GM23248 (cell line): ENCODE measurements around the gene DPH3.

ENCODE experiments used
- EZH2 ChIP-seq: fragments of 200-600 bp; sonication (generic); IDR thresholded peaks from 2 replicates; pipeline ENCODE4 v1.6.1; 2018; ENCODE audit warnings: antibody characterized with exemption, mild to moderate bottlenecking; ENCODE audit not compliant: insufficient read depth, poor library complexity, severe bottlenecking
- EZH2phosphoT487 ChIP-seq: fragments of 200-600 bp; sonication (generic); IDR thresholded peaks from 2 replicates; pipeline ENCODE4 v1.6.1; 2018; ENCODE audit warnings: antibody characterized with exemption, moderate library complexity, mild to moderate bottlenecking, low read depth; ENCODE audit not compliant: insufficient read depth

GRCh38 chr3:16255726-16256125 lies 9.0 kb downstream of the DPH3 start:
- TF ChIP-seq EZH2 = no peak
- no peak for TF ChIP-seq EZH2phosphoT487
